Vagina (tissue), 2 donors: ENCODE measurements around the gene TNRC6C.

ENCODE experiments used
- CTCF ChIP-seq, 3 experiments: fragments of 450-650 bp in 2 of 3; fragments of 200-600 bp in 1 of 3; sonication (generic) in 1 of 3; IDR thresholded peaks; one replicate each; pipeline ENCODE4 v1.5.1; 2017 to 2019; ENCODE audit warnings: antibody characterized with exemption in 3 of 3, mild to moderate bottlenecking in 2 of 3, moderate library complexity in 2 of 3
- POLR2A ChIP-seq, 2 donors: fragments of 450-650 bp; IDR thresholded peaks; one replicate each; pipeline ENCODE4 v1.6.1; 2017; ENCODE audit warnings: antibody characterized with exemption in 2 of 2, mild to moderate bottlenecking in 2 of 2, moderate library complexity in 2 of 2
- POLR2AphosphoS5 ChIP-seq, 2 donors: sonication (generic); formaldehyde crosslinking; IDR thresholded peaks; one replicate each; pipeline ENCODE4 v1.9.0; 2017; ENCODE audit warnings: antibody characterized with exemption in 2 of 2, mild to moderate bottlenecking in 2 of 2, low read depth in 1 of 2; ENCODE audit not compliant: insufficient read depth in 1 of 2

DNA sequence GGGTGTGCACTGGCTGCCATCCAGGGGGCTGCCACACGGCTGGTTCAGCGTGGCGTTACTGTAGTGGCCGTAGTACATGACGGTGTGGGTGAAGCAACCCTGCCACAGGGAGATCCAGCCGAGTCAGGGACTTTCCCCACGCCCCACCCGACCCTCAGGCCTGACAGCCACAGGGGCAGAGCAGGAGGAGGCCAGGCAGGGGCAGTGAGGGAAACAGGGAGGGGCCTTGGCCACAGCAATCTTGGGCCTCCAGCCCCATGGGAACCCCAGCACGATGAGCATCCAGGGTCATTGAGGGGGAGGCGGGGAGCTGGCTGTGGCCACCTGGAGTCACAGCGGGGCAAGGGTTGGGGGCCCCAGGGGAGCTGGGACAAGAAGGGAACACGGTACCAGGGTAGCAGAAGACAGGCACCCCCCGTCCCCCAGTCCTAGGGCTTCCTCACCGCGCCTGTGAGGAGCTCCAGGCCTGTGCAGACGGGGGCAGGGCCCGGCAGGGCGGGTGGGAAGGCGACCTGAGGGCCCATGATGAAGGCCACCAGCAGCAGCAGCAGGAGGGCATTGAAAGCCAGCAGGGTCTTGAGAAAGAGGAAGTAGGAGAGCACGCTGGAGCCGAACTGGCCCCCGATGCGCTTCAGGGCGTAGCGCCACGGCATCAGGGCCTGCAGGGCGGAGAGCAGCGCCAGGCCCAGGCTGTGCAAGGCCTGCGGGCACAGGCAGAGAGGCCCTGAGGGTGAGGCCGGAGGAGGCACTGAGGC, 165.8 kb downstream of the TNRC6C start:
- TF ChIP-seq CTCF (IDR thresholded peaks at IDR 0.05) (no peak), POLR2A (IDR thresholded peaks at IDR 0.05) (no peak), POLR2AphosphoS5 (IDR thresholded peaks at IDR 0.05; ENCODE audit: insufficient read depth in 1 of 2, low read depth in 1 of 2) (no peak)
